K562 (cell line): ENCODE results near the gene VIPR2. TPM values are rescaled to one million over a fixed set of nuclear protein-coding genes. Genes with fewer than 3 reads are reported as not detected.

ENCODE experiments used
- ATAC-seq: fragments of 200-7000 bp; cut with Tn5 transposase; 3 replicates; pipeline ENCODE4 v1.9.1; 2020; ENCODE audit warnings: moderate library complexity
- BruUV-seq: library from RNA; stranded (reverse); fragments of 400-500 nt; replicated peaks from 2 replicates; lab custom pipeline; 2021; lab: Mats Ljungman, UMichigan
- CTCF ChIA-PET: fragments of 300-600 bp; formaldehyde crosslinking; extraction: SDS; loops from one replicate; lab custom pipeline; 2021; ENCODE audit warnings: low intra/inter-chr PET ratio; lab: Yijun Ruan, JAX
- POLR2A ChIA-PET: fragments of 300-600, 350-650 bp; sonication (Branson Sonifier 250); formaldehyde crosslinking; extraction: SDS; loops from one replicate; lab custom pipeline; 2021; ENCODE audit warnings: antibody characterized with exemption, inconsistent platforms; lab: Yijun Ruan, JAX
- DNase-seq, 4 experiments: peaks; one replicate each; pipeline versions ENCODE4 v3.0.0 to v3.0.0-alpha.2; 2011 to 2018; ENCODE audit warnings: low spot score in 3 of 4, mixed read lengths in 3 of 4; ENCODE audit errors: extremely low read depth in 1 of 4
- FAIRE-seq: peaks from 2 replicates; lab custom pipeline; 2011; peaks lifted over from hg19 to GRCh38; lab: Jason Lieb, UNC
- H2AFZ ChIP-seq: 2 replicates; pipeline ENCODE4 v1.6.0; 2011; ENCODE audit warnings: low read depth, low read length, control low read depth, inconsistent platforms
- H3K27ac ChIP-seq: fragments of 200-600 bp; 3 replicates; pipeline ENCODE4 v1.8.0; 2011; ENCODE audit warnings: low read depth, mild to moderate bottlenecking, control low read depth, inconsistent platforms, low read length, moderate library complexity, mixed read lengths; ENCODE audit errors: extremely low read depth
- H3K27me3 ChIP-seq, 2 experiments: fragments of 300-600 bp in 1 of 2; 2 replicates in 1 of 2; 3 replicates in 1 of 2; pipeline versions ENCODE4 v1.6.0 to v1.8.0; 2011; ENCODE audit warnings: inconsistent platforms in 2 of 2, low read length in 2 of 2, mild to moderate bottlenecking in 1 of 2, mixed read lengths in 1 of 2, moderate library complexity in 1 of 2; ENCODE audit not compliant: control insufficient read depth in 2 of 2, insufficient read depth in 2 of 2
- H3K36me3 ChIP-seq: fragments of 300-600 bp; 3 replicates; pipeline ENCODE4 v1.8.0; 2011; ENCODE audit warnings: mild to moderate bottlenecking, low read length, inconsistent platforms; ENCODE audit not compliant: control insufficient read depth, insufficient read depth
- H3K4me1 ChIP-seq, 2 experiments: fragments of 200-600 bp in 1 of 2; replicated peaks in 1 of 2; 2 replicates in 1 of 2; 3 replicates in 1 of 2; pipeline versions ENCODE4 v1.5.1 to v1.8.0; 2011; ENCODE audit warnings: inconsistent platforms in 2 of 2, low read length in 2 of 2, mild to moderate bottlenecking in 1 of 2, mixed read lengths in 1 of 2, moderate library complexity in 1 of 2; ENCODE audit not compliant: control insufficient read depth in 2 of 2, insufficient read depth in 2 of 2
- H3K4me2 ChIP-seq: 2 replicates; pipeline ENCODE4 v1.6.1; 2011; ENCODE audit warnings: low read length, control low read depth, inconsistent platforms, mixed read lengths; ENCODE audit not compliant: insufficient read depth
- H3K4me3 ChIP-seq: fragments of 200-600 bp; sonication (generic), shearing (Covaris generic); 2 replicates; pipeline ENCODE4 v1.5.1; 2016; ENCODE audit warnings: control low read depth, inconsistent platforms
- H3K79me2 ChIP-seq: fragments of 200-600 bp; 3 replicates; pipeline ENCODE4 v1.8.0; 2011; ENCODE audit warnings: low read length, inconsistent platforms; ENCODE audit not compliant: control insufficient read depth, insufficient read depth
- H3K9ac ChIP-seq, 2 experiments: 2 replicates each; pipeline versions ENCODE4 v1.6.0 to v1.6.1; 2011; ENCODE audit warnings: low read depth in 2 of 2, low read length in 2 of 2, control low read depth in 1 of 2, inconsistent platforms in 1 of 2, mild to moderate bottlenecking in 1 of 2, mixed read lengths in 1 of 2; ENCODE audit not compliant: insufficient read depth in 1 of 2
- H3K9me1 ChIP-seq: one replicate; pipeline ENCODE4 v1.6.0; 2011; ENCODE audit warnings: inconsistent platforms, mild to moderate bottlenecking, low read length, moderate library complexity; ENCODE audit not compliant: control insufficient read depth, insufficient read depth
- H3K9me3 ChIP-seq: replicated peaks from 2 replicates; pipeline ENCODE4 v1.5.1; 2011; ENCODE audit warnings: low read depth, low read length, inconsistent platforms; ENCODE audit not compliant: control insufficient read depth, insufficient read depth
- H4K20me1 ChIP-seq: replicated peaks from 2 replicates; pipeline ENCODE4 v1.6.1; 2011; ENCODE audit warnings: low read length, inconsistent platforms, mixed read lengths; ENCODE audit not compliant: control insufficient read depth, insufficient read depth
- ARHGAP35 ChIP-seq: fragments of 450-650 bp; IDR thresholded peaks from 2 replicates; pipeline ENCODE4 v1.6.1; 2018; ENCODE audit not compliant: partially characterized antibody
- CBX8 ChIP-seq: fragments of 200-600 bp; sonication (generic); IDR thresholded peaks from 2 replicates; pipeline ENCODE4 v1.6.1; 2012; ENCODE audit warnings: borderline replicate concordance, mixed run types, low read depth, mild to moderate bottlenecking, moderate library complexity, mixed read lengths, low read length, control low read depth, inconsistent platforms; ENCODE audit not compliant: poor library complexity, severe bottlenecking; ENCODE audit errors: extremely low read depth
- GTF2B ChIP-seq: IDR thresholded peaks from 2 replicates; pipeline ENCODE4 v1.6.1; 2011; ENCODE audit not compliant: insufficient read length; ENCODE audit errors: extremely low read depth
- MCM2 ChIP-seq: fragments of 450-650 bp; IDR thresholded peaks from 2 replicates; pipeline ENCODE4 v1.6.1; 2017; ENCODE audit warnings: low read depth, mild to moderate bottlenecking
- MYNN ChIP-seq, 2 experiments: sonication (generic); formaldehyde crosslinking in 1 of 2; IDR thresholded peaks; 2 replicates each; pipeline versions ENCODE4 v1.5.0 to v1.6.1; 2016 to 2020; ENCODE audit warnings: antibody characterized with exemption in 1 of 2, missing genetic modification reagents in 1 of 2
- NFATC3 ChIP-seq: fragments of 450-650 bp; IDR thresholded peaks from 2 replicates; pipeline ENCODE4 v1.6.1; 2017; ENCODE audit warnings: mild to moderate bottlenecking
- NR2C2 ChIP-seq, 2 experiments: fragments of 200-800 bp in 1 of 2; sonication (Bioruptor generic) in 1 of 2; sonication (generic) in 1 of 2; formaldehyde crosslinking in 1 of 2; IDR thresholded peaks; 2 replicates each; pipeline versions ENCODE4 v1.6.1 to v1.8.0; 2016 to 2022; ENCODE audit warnings: mild to moderate bottlenecking in 1 of 2, missing compliant biosample characterization in 1 of 2, missing genetic modification characterization in 1 of 2, missing genetic modification reagents in 1 of 2
- NUFIP1 ChIP-seq: fragments of 450-650 bp; IDR thresholded peaks from 2 replicates; pipeline ENCODE4 v1.6.1; 2018; ENCODE audit not compliant: partially characterized antibody
- PHB ChIP-seq: fragments of 250-450 bp; sonication (Bioruptor Pico); IDR thresholded peaks from 2 replicates; pipeline ENCODE4 v1.5.0; 2021
- POLR2AphosphoS2 ChIP-seq: IDR thresholded peaks from 2 replicates; pipeline ENCODE4 v1.6.1; 2012; ENCODE audit warnings: low read length, improper control_type of control experiment
- RB1 ChIP-seq: fragments of 450-650 bp; IDR thresholded peaks from 2 replicates; pipeline ENCODE4 v1.6.1; 2017; ENCODE audit warnings: low read depth, mild to moderate bottlenecking
- RCOR1 ChIP-seq, 2 experiments: IDR thresholded peaks; 2 replicates each; pipeline ENCODE4 v1.6.1; 2012; ENCODE audit warnings: low read depth in 2 of 2, low read length in 2 of 2, borderline replicate concordance in 1 of 2, improper control_type of control experiment in 1 of 2
- SFPQ ChIP-seq: fragments of 200-400 bp; formaldehyde crosslinking; IDR thresholded peaks from 2 replicates; pipeline ENCODE4 v1.6.1; 2017; ENCODE audit warnings: mild to moderate bottlenecking, low read depth, low read length, moderate library complexity
- SMAD2 ChIP-seq: fragments of 150-350 bp; IDR thresholded peaks from 2 replicates; pipeline ENCODE4 v1.6.1; 2014; ENCODE audit warnings: low read depth, mild to moderate bottlenecking, low read length
- TAF9B ChIP-seq: fragments of 450-650 bp; IDR thresholded peaks from 2 replicates; pipeline ENCODE4 v1.6.1; 2018; ENCODE audit warnings: mild to moderate bottlenecking; ENCODE audit not compliant: partially characterized antibody
- ZNF354B ChIP-seq: fragments of 250-450 bp; sonication (Bioruptor Pico); IDR thresholded peaks from 2 replicates; pipeline ENCODE4 v1.4.0; 2020
- ZNF431 ChIP-seq: sonication (generic); formaldehyde crosslinking; IDR thresholded peaks from 2 replicates; pipeline ENCODE4 v1.8.0; 2022; ENCODE audit warnings: mild to moderate bottlenecking, missing genetic modification reagents
- ZNF764 ChIP-seq: fragments of 250-450 bp; sonication (Bioruptor Pico); IDR thresholded peaks from 2 replicates; pipeline ENCODE4 v1.4.0; 2020; ENCODE audit warnings: low read depth, mild to moderate bottlenecking, moderate library complexity
- ZNF77 ChIP-seq: fragments of 250-450 bp; sonication (Bioruptor Pico); IDR thresholded peaks from 2 replicates; pipeline ENCODE4 v1.5.0; 2020
- WGBS: fragments of 100-300 bp; shearing (Covaris generic); methylation state at CpG from one replicate; pipeline ENCODE4 v1.1.6; 2016; ENCODE audit warnings: low coverage, mixed read lengths; ENCODE audit not compliant: insufficient coverage; ENCODE audit errors: missing lambda C conversion rate; 5-methylcytosine and 5-hydroxymethylcytosine counted together
- in situ Hi-C: fragments of 300-500 bp; cut with MboI; formaldehyde crosslinking; loops from 4 replicates; pipeline ENCODE4 v1.15.0; 2018; ENCODE audit warnings: inconsistent platforms, mixed read lengths
- intact Hi-C: fragments of 100-400 bp; cut with micrococcal nuclease; formaldehyde crosslinking; loops from 2 replicates; pipeline ENCODE4 v1.14.2; 2022
- polyA plus RNA-seq, 8 experiments: library from polyadenylated mRNA; depleted of rRNA in 4 of 8; stranded (reverse) in 5 of 8; unstranded in 3 of 8; fragments of >200 nt; fragmentation: Nextera tagmentation in 2 of 8; fragmentation: Illumina TruSeq in 1 of 8; extraction: Ambion mirVana in 2 of 8; extraction: Trizol in 1 of 8; gene quantifications; 2 replicates each; pipeline versions ENCODE4 v1.2.1 to v1.2.3, GENCODE V29; 2011 to 2014; ENCODE audit warnings: inconsistent platforms in 1 of 8, missing spikeins in 1 of 8
- total RNA-seq, 7 experiments: library from RNA; depleted of rRNA in 6 of 7; stranded (reverse); fragments of >200 nt in 6 of 7; fragmentation: Illumina TruSeq in 2 of 7; extraction: Trizol in 2 of 7; gene quantifications; 2 replicates each; pipeline versions ENCODE4 v1.2.1 to v1.2.3, GENCODE V29; 2011 to 2021; ENCODE audit warnings: low replicate concordance in 1 of 7

Gene VIPR2
- total and polyA plus RNA-seq, 9 of the 15 experiments (the other 6 are each of a cell fraction or from before 2014, with no cell fraction given): 0.04 TPM; not detected in 8

DNA sequence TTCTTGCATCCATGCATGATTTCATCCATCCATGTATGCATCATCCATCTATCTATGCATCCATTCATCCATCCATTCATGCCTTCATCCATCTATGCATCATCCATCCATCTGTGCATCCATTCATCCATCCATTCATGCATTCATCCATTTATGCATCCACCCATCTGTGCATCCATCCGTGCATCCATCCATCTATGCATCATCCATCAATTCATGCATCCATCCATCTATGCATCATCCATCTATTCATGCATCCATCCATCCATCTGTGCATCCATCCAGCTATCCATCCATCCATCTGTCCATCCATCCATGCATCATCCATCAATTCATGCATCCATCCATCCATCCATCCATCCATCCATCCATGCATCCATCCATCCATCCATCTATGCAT is 157.0 kb downstream of the VIPR2 start:
- Histone ChIP-seq H2AFZ (no peak overlapping the region), H3K4me2 (no peak overlapping the region)
- DNase-seq: no peak
- 0% methylated on average over 1 of the region's 1 CpG for WGBS
- in situ Hi-C loops: no loop called here
- TF ChIP-seq ARHGAP35 (no peak), RB1 (no peak), NUFIP1 (no peak), ZNF77 (CRISPR knock-in tag) (no peak), NR2C2 (CRISPR knock-in tag; IDR thresholded peaks at IDR 0.05) (no peak), NR2C2 (tag; IDR thresholded peaks at IDR 0.05) (no peak), MCM2 (no peak), NFATC3 (no peak), POLR2AphosphoS2 (no peak), SMAD2 (no peak), ZNF354B (no peak), ZNF431 (CRISPR knock-in tag) (no peak), TAF9B (no peak), CBX8 (no peak), SFPQ (no peak), ZNF764 (CRISPR knock-in tag) (no peak), MYNN (IDR thresholded peaks at IDR 0.05) (no peak), MYNN (CRISPR knock-in tag; IDR thresholded peaks at IDR 0.05) (no peak), GTF2B (no peak), PHB (no peak), RCOR1 (IDR thresholded peaks at IDR 0.05; ENCODE audit: borderline replicate concordance in 1 of 2, low read depth in 2 of 2, low read length in 2 of 2) (no peak)
- TF ChIP-seq, all 486 proteins: peak for 0
- Histone ChIP-seq H3K4me1 (peaks cover 0 to 4% of the 10 kb centered on the region in 2 experiments; a peak in 1 of 5 replicates), H3K4me3 (no peak overlapping the region), H3K9me3 (peaks cover 7% of the 10 kb centered on the region), H3K79me2 (no peaks in the 10 kb centered on the region), H3K9ac (no peak overlapping the region), H3K9me1 (no peaks in the 10 kb centered on the region), H3K36me3 (no peaks in the 10 kb centered on the region), H3K27ac (no peak overlapping the region), H4K20me1 (no peaks in the 10 kb centered on the region), H3K27me3 (peaks cover 26 to 33% of the 10 kb centered on the region in 2 experiments)
- POLR2A ChIA-PET: no interaction called here
- no peak for ATAC-seq
- BruUV-seq: no TSS peak
- no peak for FAIRE-seq
- CTCF ChIA-PET: no interaction called here
- intact Hi-C loops: no loop called here
